IPS DF 6.9 (cell line): ENCODE measurements around the gene RSL1D1.

Experiments
- DNase-seq: peaks from one replicate; pipeline ENCODE4 v3.0.0-alpha.2; 2013; ENCODE audit warnings: low read depth, low spot score
- H3K27ac ChIP-seq: one replicate; pipeline ENCODE4 v1.5.1; 2013; ENCODE audit warnings: low read length, control low read depth
- H3K27me3 ChIP-seq: 2 replicates; pipeline ENCODE4 v1.6.1; 2013; ENCODE audit warnings: mild to moderate bottlenecking, low read length; ENCODE audit not compliant: control insufficient read depth, insufficient read depth
- H3K36me3 ChIP-seq: 2 replicates; pipeline ENCODE4 v1.6.1; 2013; ENCODE audit warnings: low read length; ENCODE audit not compliant: control insufficient read depth, insufficient read depth
- H3K4me1 ChIP-seq: 2 replicates; pipeline ENCODE4 v1.6.1; 2013; ENCODE audit warnings: low read length; ENCODE audit not compliant: control insufficient read depth, insufficient read depth
- H3K4me3 ChIP-seq: 2 replicates; pipeline ENCODE4 v1.5.1; 2013; ENCODE audit warnings: mild to moderate bottlenecking, low read length
- H3K9me3 ChIP-seq: 2 replicates; pipeline ENCODE4 v1.6.1; 2013; ENCODE audit warnings: low read length, inconsistent platforms; ENCODE audit not compliant: control insufficient read depth, insufficient read depth
- WGBS: extraction: QIAGEN DNeasy Blood & Tissue Kit; methylation state at CpG from one replicate; pipeline ENCODE4 v1.1.7; 2013; ENCODE audit warnings: mixed read lengths, missing lambda C conversion rate; ENCODE audit not compliant: insufficient read length, insufficient coverage; 5-methylcytosine and 5-hydroxymethylcytosine counted together

The RSL1D1 gene

DNA sequence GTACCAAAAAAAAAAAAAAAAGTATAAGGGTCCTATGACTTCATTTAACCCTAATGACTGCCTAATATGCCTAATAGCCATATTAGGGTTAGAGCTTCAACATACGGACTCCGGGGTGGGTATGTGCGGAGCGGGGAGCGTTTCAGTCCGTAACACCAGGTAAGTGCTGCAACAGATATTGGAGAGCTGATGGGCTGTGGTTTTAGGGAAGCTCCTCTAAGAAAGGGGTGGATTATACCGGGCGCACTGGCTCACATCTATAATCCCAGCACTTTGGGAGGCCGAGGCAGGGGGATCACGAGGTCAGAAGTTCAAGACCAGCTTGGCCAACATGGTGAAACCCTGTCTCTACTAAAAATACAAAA lies 52.3 kb downstream of the RSL1D1 start:
- no peak overlapping the region for H3K27ac ChIP-seq
- no peaks in the 10 kb centered on the region for H3K9me3 ChIP-seq
- no peaks in the 10 kb centered on the region for H3K27me3 ChIP-seq
- no peak for DNase-seq
- H3K36me3 ChIP-seq: no peaks in the 10 kb centered on the region; the same call in 1 of the 2 replicates
- no peak overlapping the region for H3K4me3 ChIP-seq
- H3K4me1 ChIP-seq: no peaks in the 10 kb centered on the region
- WGBS: no CpG with 5 or more reads among the region's 10 CpGs

DNA sequence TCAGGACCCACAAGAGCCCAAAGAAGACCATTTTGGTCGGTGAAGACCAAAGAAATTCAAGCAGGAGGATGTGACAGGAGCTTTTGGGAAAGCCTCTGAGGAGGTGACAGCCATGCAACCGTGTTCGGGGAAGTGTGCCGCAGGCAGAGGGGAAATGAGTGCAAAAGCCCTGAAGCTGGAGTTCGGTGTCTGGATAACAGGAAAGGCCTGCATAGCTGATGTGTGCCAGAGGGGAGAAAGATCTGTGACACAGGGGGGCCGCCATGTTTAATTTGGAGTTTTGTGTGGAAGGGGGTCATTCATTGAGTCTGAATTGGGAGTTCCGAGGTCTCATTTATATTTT lies 53.4 kb downstream of the RSL1D1 start:
- no peak for DNase-seq
- no peak overlapping the region for H3K27ac ChIP-seq
- H3K9me3 ChIP-seq: no peaks in the 10 kb centered on the region
- no peaks in the 10 kb centered on the region for H3K4me1 ChIP-seq
- H3K4me3 ChIP-seq: peak overlapping the region; percentile 57
- no peaks in the 10 kb centered on the region for H3K27me3 ChIP-seq
- no peaks in the 10 kb centered on the region; the same call in 1 of the 2 replicates for H3K36me3 ChIP-seq
- WGBS: no CpG with 5 or more reads among the region's 7 CpGs

DNA sequence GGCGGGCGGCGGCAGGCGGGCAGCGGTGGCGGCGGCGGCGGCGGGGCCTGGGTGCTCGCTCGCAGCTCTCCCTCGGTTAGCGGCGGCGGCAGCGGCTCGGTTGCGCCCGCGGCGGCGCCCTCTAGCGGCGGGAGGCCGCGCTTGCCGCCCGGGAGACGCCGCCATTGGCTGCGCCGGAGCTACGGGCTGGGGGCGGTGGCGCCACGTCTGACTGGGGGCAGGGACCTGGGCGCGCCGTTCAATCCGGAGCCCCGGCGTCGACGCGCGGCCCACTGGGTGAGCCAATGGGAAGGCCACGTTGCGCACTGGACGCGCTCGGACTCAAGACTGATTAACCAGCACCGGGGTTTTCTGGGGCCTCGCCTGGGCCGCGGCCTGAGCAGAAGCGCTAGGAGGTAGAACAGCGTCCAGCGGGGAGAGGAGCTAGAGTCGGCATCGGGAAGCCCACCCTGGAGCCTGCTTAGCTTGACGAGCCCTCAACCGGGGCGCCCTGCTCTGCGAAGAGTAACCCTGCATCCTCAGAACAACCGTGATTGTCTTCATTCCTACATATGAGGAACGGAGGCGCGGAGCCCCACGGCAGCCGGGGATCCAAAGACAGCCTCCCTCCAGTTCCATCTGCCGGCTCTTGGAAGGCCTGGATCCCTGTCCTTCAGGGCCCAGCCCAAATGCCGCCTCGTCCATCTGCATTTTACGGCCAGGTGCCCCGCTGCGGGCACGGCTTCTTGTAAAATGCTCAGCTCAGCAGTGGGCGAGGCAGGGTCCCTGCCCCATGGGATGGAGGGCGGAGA lies 54.0 kb downstream of the RSL1D1 start, which contains the start of gene ZC3H7A:
Gene ZC3H7A, minus strand, starts transcription at position 93 of the 791 bp plus-strand sequence. CDS start 14,904 bp downstream, outside the sequence.
- Histone ChIP-seq H3K4me3 (peak within 1 kb of the TSS; percentile 69), H3K36me3 (no peaks in the 10 kb centered on the region; the same call in 1 of the 2 replicates), H3K4me1 (no peaks in the 10 kb centered on the region), H3K27ac (no peak within 1 kb of the TSS), H3K27me3 (no peaks in the 10 kb centered on the region), H3K9me3 (no peaks in the 10 kb centered on the region)
- WGBS: no CpG with 5 or more reads among the region's 80 CpGs
- peak; percentile 75 for DNase-seq

DNA sequence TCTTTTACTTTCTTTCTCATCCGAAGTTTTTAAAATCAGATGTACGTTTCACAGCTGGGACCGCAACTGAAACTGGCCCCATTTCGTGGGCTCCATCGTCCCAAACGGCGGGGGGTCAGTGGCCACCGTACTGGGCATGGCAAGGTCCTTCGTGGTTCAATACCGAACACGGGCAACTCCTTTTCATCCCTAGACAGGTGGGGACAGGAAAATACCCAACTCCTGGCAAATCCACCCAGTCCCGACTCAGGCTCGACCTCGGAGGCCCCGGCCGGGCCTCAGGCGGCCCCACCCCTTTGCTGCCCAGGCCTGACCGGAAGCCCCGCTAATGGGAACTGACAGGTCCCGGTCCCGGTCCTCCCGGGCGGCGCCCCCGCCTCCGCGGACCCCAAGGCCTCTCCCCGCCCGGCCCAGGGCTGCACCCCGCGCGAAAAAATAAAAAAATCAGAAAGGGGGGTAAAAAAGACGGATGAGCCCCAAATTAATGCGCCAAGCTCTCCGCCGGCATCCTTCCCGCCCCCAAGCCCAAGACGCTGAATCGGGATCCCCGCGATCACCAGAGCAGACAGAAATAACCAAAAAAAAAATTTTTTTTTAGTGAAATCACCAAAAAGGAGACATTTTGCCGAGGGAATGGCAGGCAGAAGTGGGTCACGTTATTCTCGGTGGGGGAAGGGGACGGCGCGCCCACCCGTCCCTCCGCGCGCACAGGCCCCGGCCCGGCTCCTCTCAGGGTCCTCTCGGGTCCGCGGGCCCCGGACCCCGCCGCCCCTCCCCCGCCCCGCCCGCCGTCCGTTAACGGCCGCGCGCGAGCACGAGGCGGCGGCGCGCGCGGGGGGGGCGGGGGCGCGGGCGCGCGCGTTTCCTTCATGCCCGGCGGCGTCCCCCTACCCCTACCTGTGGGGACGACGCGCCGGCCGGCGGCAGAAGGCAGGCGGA lies 54.8 kb downstream of the RSL1D1 start:
- no peaks in the 10 kb centered on the region for H3K9me3 ChIP-seq
- peak overlapping the region; percentile 69; the same call in 1 of the 2 replicates for H3K4me3 ChIP-seq
- no peaks in the 10 kb centered on the region for H3K4me1 ChIP-seq
- WGBS: no CpG with 5 or more reads among the region's 93 CpGs
- H3K27me3 ChIP-seq: no peaks in the 10 kb centered on the region
- no peak for DNase-seq
- no peaks in the 10 kb centered on the region; the same call in 1 of the 2 replicates for H3K36me3 ChIP-seq
- H3K27ac ChIP-seq: no peak overlapping the region

DNA sequence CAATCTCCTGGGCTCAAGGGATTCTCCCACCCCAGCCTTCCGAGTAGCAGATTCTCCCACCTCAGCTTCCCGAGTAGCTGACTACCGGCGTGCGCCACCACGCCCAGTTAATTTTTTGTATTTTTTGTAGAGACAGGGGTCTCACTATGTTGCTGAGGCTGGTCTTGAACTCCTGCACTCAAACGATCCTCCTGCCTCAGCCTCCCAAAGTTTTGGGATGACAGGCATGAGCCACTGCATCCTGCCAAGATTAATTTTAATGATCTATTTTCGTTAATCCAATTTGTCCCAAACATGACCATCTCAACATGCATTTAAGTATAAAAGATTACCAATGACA lies 55.5 kb downstream of the RSL1D1 start:
- no peaks in the 10 kb centered on the region; the same call in 1 of the 2 replicates for H3K36me3 ChIP-seq
- H3K27ac ChIP-seq: no peak overlapping the region
- no CpG with 5 or more reads among the region's 8 CpGs for WGBS
- no peaks in the 10 kb centered on the region for H3K27me3 ChIP-seq
- DNase-seq: no peak
- no peaks in the 10 kb centered on the region for H3K9me3 ChIP-seq
- H3K4me3 ChIP-seq: no peak overlapping the region; the same call in 1 of the 2 replicates
- no peaks in the 10 kb centered on the region for H3K4me1 ChIP-seq

DNA sequence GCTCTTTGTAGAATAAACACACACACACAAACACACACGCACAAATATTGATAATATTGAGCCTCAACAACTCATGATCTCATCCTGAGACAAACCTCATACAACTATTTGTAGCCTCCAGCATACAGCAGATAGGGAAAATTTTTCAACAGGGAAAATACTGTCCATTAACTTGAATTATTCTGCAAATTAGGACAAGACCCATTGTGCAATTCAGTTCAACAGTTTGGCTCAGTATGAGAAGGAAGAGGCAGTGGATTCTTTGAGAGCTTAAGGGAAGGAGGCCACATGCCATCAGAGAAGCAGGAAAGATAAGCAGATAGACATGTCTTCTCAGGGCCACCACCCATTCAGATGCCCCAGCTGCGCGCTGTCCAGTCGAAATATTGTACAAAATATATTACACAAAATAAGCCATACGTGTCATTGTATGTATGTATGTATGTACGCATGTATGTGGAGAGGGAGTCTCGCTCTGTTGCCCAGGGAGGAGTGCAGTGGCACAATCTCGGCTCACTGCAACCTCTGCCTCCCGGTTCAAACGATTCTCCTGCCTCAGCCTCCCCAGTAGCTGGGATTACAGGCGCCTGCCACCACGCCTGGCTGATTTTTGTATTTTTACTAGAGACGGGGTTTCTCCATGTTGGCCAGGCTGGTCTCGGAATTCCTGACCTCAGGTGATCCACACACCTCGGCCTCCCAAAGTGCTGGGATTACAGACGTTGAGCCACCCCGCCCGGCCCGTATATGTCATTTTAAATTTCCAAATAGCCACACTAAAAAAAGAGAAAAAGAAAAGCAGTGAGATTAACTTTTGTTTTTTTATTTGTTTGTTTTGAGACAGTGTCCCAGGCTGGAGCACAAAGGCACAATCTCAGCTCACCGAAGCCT lies 56.1 kb downstream of the RSL1D1 start:
- Histone ChIP-seq H3K27me3 (no peaks in the 10 kb centered on the region), H3K36me3 (no peaks in the 10 kb centered on the region; the same call in 1 of the 2 replicates), H3K9me3 (no peaks in the 10 kb centered on the region), H3K27ac (no peak overlapping the region), H3K4me3 (no peak overlapping the region), H3K4me1 (no peaks in the 10 kb centered on the region)
- WGBS: no CpG with 5 or more reads among the region's 20 CpGs
- DNase-seq: no peak

DNA sequence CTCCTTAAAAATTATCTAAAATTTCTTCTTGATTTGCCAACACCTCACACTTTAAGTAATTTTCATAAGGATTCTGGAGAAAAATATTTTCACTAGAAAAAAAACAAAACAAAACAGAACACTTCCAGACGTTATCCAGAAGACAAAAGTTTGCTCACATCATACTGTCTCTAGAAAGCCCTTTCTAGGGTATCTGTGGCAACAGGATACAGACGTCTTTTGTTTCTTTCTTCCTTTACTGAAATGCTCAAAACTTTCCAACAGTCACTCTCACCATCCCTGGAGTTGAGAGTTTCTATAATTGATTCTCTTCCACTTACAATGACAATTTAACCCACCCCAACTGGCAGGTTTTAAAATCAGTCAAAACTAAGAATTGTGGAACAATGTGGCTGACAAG lies 56.9 kb downstream of the RSL1D1 start:
- H3K4me3 ChIP-seq: no peak overlapping the region
- DNase-seq: no peak
- no CpG with 5 or more reads among the region's 2 CpGs for WGBS
- no peak overlapping the region for H3K27ac ChIP-seq
- H3K4me1 ChIP-seq: no peaks in the 10 kb centered on the region
- no peaks in the 10 kb centered on the region for H3K9me3 ChIP-seq
- H3K36me3 ChIP-seq: no peaks in the 10 kb centered on the region; the same call in 1 of the 2 replicates
- no peaks in the 10 kb centered on the region for H3K27me3 ChIP-seq

DNA sequence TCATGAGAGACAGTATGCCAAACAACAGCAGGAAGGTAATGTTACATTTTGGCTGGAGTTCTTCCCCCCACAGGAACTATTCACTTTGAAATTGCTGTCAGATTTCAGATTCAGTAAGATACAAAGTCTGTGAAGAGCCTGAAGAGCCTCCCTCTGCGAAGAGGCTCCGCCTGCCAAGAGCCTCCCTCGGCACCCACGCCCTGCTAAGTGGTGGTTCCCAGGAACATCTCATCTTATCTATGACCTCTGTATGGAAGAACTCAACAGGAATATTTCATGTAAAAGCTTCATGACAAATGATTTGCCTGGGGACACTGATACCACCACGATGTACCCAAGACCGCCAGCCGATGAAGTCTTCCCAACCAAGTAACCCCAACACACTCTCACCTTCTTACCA lies 57.5 kb downstream of the RSL1D1 start:
- no peak for DNase-seq
- no peak overlapping the region for H3K4me3 ChIP-seq

DNA sequence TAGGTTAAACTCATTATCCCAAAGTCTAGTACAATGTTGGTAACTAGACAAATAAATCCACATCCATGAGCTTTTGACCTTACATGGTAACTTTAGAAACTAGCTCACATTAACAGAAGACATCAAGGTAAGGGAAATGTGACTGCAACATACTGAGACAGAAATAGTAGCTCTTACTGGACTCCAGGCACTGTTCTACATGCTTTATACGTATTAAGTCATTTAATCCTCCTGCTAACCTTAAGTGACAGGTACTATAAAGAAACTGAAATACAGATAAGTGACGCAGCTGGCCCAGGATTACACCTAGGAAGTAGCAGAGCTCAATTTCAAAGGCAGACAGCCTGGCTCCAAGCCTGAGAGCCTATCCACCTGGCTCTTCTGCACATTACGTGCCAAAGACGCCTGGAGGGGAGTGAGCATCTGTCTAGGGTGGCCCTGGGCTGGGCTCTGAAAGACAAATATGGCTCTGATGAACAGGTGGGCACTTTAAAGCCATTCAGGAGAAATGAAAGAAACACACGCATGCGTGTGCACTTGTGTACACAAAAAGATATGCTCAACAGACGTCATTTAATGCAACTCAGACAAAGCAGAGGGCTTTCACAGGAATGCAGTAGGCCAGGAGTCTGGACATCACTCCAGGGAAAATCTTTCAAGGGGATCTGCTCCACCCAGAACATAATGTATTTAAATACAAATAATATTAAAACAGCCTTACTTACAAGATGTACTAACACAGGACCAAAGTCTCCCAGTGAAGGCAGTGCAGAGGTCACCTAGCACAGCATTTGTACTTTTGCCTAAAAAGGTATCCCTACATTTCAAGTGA lies 58.7 kb downstream of the RSL1D1 start:
- no CpG with 5 or more reads among the region's 7 CpGs for WGBS
- Histone ChIP-seq H3K27me3 (no peaks in the 10 kb centered on the region), H3K36me3 (no peaks in the 10 kb centered on the region; the same call in 1 of the 2 replicates), H3K4me1 (no peaks in the 10 kb centered on the region), H3K4me3 (no peak overlapping the region), H3K27ac (no peak overlapping the region), H3K9me3 (no peaks in the 10 kb centered on the region)
- no peak for DNase-seq

More for the DNA sequence above, 57.5 kb downstream of the RSL1D1 start:
- Histone ChIP-seq H3K36me3 (no peaks in the 10 kb centered on the region; the same call in 1 of the 2 replicates), H3K9me3 (no peaks in the 10 kb centered on the region), H3K27me3 (no peaks in the 10 kb centered on the region), H3K4me1 (no peaks in the 10 kb centered on the region), H3K27ac (no peak overlapping the region)
- no CpG with 5 or more reads among the region's 7 CpGs for WGBS
